ENCODE measurements around the gene FGD2. TPM values are rescaled to one million over a fixed set of nuclear protein-coding genes. Genes with fewer than 3 reads are reported as not detected.
"Not testable (repeated sequence)": the region's sequence is repeated elsewhere in the genome, so short reads cannot be mapped to it uniquely, and the experiment has no call there.

The FGD2 gene
- total RNA-seq, 1 experiment from 2014 or later: 0.19 TPM

DNA sequence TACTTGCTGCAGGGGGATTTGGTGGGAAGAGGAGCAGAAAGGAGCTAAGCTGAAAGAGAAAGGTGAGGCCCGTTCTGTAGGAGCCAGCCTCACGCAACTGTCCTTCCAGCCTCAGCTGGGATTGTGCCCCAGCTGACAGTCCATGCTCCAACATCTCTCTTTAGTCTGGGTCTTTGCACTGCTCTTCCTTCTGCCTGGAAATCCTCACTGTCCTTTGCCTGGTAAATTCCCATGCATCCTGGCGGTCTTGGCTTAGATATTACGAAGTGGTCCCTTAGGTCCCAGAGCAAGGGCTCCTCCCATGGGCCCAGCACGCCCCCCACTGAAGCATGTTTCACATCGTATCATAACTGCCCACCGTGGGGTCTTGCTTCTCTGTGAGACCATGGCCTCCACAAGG, 52.2 kb downstream of the FGD2 start:
- Mint-ChIP-seq H3K36me3 (ENCODE audit: insufficient read depth, unreplicated experiment) (no peaks in the 10 kb centered on the region), H3K27ac (ENCODE audit: unreplicated experiment) (peak overlapping the region; percentile 21), H3K4me1 (ENCODE audit: low read depth, unreplicated experiment) (peaks cover 69% of the 10 kb centered on the region), H3K9me3 (ENCODE audit: low read depth, unreplicated experiment) (no peaks in the 10 kb centered on the region), H3K27me3 (ENCODE audit: unreplicated experiment) (no peaks in the 10 kb centered on the region), H3K4me3 (ENCODE audit: low read depth, unreplicated experiment) (no peak overlapping the region)
- BruUV-seq (replicated peaks): no TSS peak
- TF ChIP-seq, protein P1, sequence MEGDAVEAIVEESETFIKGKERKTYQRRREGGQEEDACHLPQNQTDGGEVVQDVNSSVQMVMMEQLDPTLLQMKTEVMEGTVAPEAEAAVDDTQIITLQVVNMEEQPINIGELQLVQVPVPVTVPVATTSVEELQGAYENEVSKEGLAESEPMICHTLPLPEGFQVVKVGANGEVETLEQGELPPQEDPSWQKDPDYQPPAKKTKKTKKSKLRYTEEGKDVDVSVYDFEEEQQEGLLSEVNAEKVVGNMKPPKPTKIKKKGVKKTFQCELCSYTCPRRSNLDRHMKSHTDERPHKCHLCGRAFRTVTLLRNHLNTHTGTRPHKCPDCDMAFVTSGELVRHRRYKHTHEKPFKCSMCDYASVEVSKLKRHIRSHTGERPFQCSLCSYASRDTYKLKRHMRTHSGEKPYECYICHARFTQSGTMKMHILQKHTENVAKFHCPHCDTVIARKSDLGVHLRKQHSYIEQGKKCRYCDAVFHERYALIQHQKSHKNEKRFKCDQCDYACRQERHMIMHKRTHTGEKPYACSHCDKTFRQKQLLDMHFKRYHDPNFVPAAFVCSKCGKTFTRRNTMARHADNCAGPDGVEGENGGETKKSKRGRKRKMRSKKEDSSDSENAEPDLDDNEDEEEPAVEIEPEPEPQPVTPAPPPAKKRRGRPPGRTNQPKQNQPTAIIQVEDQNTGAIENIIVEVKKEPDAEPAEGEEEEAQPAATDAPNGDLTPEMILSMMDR (IDR thresholded peaks at IDR 0.05; ENCODE audit: unreplicated experiment): no peak
- no peak for DNase-seq
- intact Hi-C loops (cut with micrococcal nuclease; ENCODE audit: unreplicated experiment): loop anchor here (2.0 to 5.0 kb wide), 4 partner anchors 35 to 115 kb away; no protein-coding TSS in a partner anchor
- CTCF ChIA-PET: interaction anchor here (1.5 to 5.4 kb wide), 4 partner anchors 33 to 113 kb away, joined by 3 to 58 read pairs (median 7); partner anchors contain the start of gene PIM1

DNA sequence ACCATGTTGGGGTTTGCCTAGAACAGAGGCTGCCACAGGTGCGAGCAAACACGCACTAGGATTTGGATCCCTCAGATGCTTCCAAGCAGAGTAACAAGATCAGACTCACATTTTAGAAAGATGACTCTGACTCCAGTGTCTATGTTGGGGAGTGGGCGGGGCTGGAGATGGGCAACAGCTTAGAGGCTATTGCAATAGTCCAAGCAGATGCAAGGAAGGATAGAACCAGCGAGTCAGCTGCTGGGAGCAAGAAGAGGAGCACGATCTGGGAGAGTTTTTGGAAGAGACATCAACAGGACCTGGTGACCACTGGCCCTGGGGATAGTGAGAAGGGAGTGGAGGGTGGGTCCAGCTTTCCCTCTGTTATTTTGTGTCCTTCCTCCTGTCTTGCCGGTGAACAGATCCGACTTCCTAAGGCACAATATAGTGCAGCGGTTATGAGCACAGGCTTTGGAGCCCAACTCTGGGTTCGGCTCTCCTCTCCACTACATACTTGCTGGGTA, 52.7 kb downstream of the FGD2 start:
- Mint-ChIP-seq H3K27ac (ENCODE audit: unreplicated experiment) (peak overlapping the region; percentile 21), H3K36me3 (ENCODE audit: insufficient read depth, unreplicated experiment) (no peaks in the 10 kb centered on the region), H3K27me3 (ENCODE audit: unreplicated experiment) (no peaks in the 10 kb centered on the region), H3K9me3 (ENCODE audit: low read depth, unreplicated experiment) (no peaks in the 10 kb centered on the region), H3K4me3 (ENCODE audit: low read depth, unreplicated experiment) (no peak overlapping the region), H3K4me1 (ENCODE audit: low read depth, unreplicated experiment) (peaks cover 69% of the 10 kb centered on the region)
- CTCF ChIA-PET: interaction anchor here (0.7 to 5.4 kb wide), 4 partner anchors 29 to 112 kb away, joined by 3 to 58 read pairs (median 7); partner anchors contain the start of gene PIM1
- intact Hi-C loops (cut with micrococcal nuclease; ENCODE audit: unreplicated experiment): loop anchor here (2.0 to 5.0 kb wide), 4 partner anchors 36 to 115 kb away; no protein-coding TSS in a partner anchor
- BruUV-seq (replicated peaks): no TSS peak
- no peak for DNase-seq
- TF ChIP-seq, protein P1 (IDR thresholded peaks at IDR 0.05; ENCODE audit: unreplicated experiment): no peak

DNA sequence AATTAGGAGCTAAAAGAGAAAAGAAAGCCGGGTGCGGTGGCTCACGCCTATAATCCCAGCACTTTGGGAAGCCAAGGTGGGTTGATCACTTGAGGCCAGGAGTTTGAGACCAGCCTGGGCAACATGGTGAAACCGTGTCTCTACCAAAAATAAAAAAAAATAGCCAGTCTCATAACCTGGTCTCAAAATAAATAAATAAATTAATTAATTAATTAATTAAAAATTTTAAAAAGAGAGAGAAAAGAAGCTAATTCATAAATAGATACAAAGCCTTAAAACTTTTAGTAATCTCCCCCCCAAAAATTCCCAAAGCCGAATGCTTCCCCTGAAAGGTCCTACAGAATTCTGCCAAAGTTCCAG, 53.5 kb downstream of the FGD2 start:
- not testable (repeated sequence) for BruUV-seq (replicated peaks); H3K27me3 Mint-ChIP-seq (ENCODE audit: unreplicated experiment)

DNA sequence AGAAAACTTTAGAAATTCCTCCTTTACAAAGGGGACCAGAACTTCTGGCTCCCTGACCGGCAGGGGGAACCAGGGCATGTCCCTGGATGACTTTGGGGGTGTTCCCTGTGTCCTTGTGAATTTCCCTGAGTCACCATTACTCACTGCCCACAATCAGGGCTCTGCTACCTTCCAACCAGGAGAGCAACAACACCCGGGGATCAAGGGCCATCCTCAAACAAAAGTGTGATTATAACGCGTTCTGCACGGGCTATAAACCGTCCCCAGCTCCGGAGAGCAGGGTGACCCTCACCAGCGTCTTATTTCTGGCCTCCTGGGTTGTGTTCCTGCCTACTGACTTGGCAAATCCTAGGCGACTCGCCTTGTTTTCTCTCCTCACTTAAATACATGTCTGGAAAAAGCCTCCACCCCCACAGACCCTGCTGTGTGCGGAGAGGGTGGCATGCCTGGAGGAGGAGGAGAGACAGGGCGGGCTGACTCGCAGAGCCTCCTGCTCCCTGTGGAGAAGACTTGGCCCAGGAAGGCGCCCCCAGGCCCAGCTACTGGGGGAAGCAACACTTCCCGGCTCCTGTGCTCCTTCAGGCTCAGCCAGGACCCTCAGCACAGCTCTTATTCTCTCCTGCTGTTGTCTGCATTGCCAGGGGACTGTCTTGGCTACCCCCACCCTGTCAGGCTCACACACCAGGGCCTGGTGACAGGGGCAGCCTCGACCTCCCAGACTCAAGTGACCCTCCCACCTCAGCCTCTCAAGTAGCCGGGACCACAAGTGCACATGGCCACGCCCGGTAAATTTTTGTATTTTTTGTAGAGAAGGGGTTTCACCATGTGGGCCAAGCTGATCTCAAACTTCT, 54.1 kb downstream of the FGD2 start:
- CTCF ChIA-PET: interaction anchor here (0.5 to 5.4 kb wide), 4 partner anchors 35 to 127 kb away, joined by 3 to 58 read pairs (median 4); partner anchors contain the start of gene PIM1
- H3K27me3 Mint-ChIP-seq (ENCODE audit: unreplicated experiment): no peaks in the 10 kb centered on the region
- no peaks in the 10 kb centered on the region for H3K9me3 Mint-ChIP-seq (ENCODE audit: low read depth, unreplicated experiment)
- no peaks in the 10 kb centered on the region for H3K36me3 Mint-ChIP-seq (ENCODE audit: insufficient read depth, unreplicated experiment)
- H3K27ac Mint-ChIP-seq (ENCODE audit: unreplicated experiment): peak overlapping the region; percentile 79
- intact Hi-C loops (cut with micrococcal nuclease; ENCODE audit: unreplicated experiment): loop anchor here (2.0 to 5.0 kb wide), 4 partner anchors 37 to 113 kb away; no protein-coding TSS in a partner anchor
- TF ChIP-seq, protein P1 (IDR thresholded peaks at IDR 0.05; ENCODE audit: unreplicated experiment): peak; percentile 77
- H3K4me3 Mint-ChIP-seq (ENCODE audit: low read depth, unreplicated experiment): peak overlapping the region; percentile 53
- BruUV-seq (replicated peaks): TSS peak; percentile 88
- peak; percentile 90 for DNase-seq
- H3K4me1 Mint-ChIP-seq (ENCODE audit: low read depth, unreplicated experiment): peaks cover 64% of the 10 kb centered on the region

More for the DNA sequence above, 53.5 kb downstream of the FGD2 start:
- CTCF ChIA-PET: interaction anchor here (0.5 to 5.4 kb wide), 5 partner anchors 30 to 127 kb away, joined by 3 to 58 read pairs (median 4); partner anchors contain the start of gene PIM1
- H3K36me3 Mint-ChIP-seq (ENCODE audit: insufficient read depth, unreplicated experiment); H3K9me3 Mint-ChIP-seq (ENCODE audit: low read depth, unreplicated experiment); DNase-seq: not testable (repeated sequence)
- peak overlapping the region; percentile 53 for H3K4me3 Mint-ChIP-seq (ENCODE audit: low read depth, unreplicated experiment)
- H3K27ac Mint-ChIP-seq (ENCODE audit: unreplicated experiment): peak overlapping the region; percentile 79
- peaks cover 69% of the 10 kb centered on the region for H3K4me1 Mint-ChIP-seq (ENCODE audit: low read depth, unreplicated experiment)
- intact Hi-C loops (cut with micrococcal nuclease; ENCODE audit: unreplicated experiment): loop anchor here (2.0 to 5.0 kb wide), 4 partner anchors 37 to 114 kb away; no protein-coding TSS in a partner anchor
